IPS DF 19.7 (cell line): ENCODE measurements around the gene TDRD12.

ENCODE experiments used
- DNase-seq: peaks from one replicate; pipeline ENCODE4 v3.0.0-alpha.2; 2013; ENCODE audit warnings: low read depth, low spot score

The TDRD12 gene

DNA sequence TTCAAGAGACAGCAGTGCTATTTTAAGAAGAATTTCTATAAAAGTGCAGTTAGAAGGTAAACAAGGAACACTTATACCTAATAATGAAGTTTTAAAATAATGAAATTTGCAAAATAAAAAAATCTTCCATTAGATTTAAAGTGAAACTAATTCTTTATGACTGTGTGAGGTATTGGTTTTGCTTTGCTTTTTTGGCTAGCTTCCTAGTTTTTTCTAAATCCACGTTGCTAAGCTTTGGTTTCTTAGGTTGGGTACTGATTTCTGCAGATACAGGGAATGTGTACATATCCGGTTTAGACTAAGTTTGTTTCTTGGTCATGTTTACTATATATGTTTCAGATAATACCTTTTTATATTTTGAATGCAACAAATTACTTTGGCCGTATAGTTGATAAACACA is 90.2 kb downstream of the TDRD12 start:
- DNase-seq = no peak

DNA sequence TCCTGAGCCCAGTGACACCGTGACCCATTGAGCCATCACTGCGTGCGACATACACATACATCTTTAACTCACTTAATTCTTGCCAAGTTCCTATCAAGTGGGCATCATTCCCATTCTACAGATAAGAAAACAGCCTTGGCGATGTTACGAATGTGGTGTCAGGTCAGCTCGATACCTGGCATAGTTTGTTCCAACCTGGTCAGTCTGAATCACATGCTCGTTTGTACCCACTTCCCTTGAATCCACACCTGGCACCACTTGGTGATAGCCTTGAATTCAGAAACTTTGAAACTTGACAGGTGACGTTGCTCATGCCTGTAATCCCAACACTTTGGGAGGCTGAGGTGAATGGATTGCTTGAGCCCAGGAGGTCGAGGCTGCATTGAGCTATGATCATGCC is 90.9 kb downstream of the TDRD12 start:
- no peak for DNase-seq

DNA sequence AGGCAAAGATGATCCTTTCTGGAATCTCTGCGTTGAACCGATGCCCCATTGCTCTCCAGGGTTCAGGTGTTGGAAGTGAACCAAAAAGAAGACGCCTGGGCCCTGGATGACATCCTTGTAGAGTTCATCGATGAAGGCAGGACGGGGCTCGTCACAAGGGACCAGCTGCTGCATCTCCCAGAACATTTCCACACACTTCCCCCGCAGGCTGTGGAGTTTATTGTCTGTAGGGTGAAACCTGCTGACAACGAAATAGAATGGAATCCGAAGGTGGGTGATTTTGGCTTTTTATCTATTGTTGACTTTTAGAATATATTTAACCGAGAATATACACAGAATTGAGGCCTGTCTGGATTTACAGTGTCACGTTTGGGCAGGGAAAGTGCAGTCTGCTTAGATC is 91.6 kb downstream of the TDRD12 start:
- DNase-seq = no peak

DNA sequence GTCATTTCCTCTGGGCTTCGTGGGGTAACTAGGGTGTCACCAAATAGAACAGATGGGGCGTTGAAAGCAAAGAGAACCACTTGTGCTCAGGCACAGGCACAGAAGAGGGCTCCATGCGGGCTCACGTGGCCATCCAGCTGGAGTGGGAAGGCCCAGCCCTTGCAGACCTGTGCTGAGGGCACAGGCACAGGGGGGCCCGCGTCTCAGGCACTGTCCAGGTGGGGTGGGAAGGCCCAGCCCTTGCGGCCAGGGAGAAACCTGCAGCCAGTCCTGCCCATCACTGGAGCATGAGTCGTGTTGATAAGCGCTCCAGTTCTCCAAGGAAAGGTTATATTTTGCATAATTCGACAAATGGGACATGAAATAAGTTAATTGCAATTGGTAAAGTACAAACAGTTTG is 92.5 kb downstream of the TDRD12 start:
- no peak for DNase-seq

DNA sequence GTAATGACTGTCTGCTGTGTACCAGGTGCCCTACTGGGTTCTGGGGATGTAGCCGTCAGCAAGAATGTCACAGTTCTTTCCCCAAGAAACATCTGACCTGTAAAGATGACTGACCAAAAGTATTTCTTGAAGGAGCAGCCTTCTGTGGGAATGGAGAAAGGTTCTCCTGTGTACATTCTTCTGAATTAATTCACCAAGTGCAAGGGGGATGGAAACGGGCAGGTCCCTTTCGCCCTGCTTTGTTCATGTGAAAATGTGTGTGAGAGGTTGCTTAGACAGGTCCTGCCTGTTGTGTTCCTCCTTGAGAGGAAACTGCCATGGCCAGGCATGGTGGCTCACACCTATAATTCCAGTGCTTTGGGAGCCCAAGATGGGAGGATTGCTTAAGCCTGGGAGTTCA is 93.0 kb downstream of the TDRD12 start:
- no peak for DNase-seq

DNA sequence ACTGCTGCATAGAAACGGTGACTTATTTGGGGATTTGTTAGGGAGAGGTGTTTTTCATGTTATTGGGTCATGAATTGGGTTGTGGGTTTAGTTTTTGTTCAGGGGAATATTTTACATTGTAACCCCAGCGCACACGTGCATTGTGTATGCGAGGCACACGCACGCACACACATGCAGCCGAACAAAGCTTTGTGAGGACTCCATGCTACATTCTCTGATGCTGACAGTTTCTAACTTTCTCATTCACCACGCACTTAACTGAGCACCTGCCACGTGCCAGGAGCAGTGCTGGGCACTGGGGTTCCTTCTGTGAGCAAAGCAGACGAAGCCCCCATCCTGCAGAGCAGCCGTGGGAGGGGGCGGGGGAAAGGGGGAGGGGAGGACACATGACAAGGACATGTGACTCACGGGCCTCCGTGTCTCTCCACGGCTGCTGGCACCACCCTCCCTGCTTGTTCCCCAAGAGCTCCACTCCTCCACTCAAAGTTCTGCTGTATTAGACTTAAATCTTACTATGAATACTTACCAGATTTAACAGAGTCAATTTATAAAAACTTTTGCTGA is 94.4 kb downstream of the TDRD12 start:
- no peak for DNase-seq

DNA sequence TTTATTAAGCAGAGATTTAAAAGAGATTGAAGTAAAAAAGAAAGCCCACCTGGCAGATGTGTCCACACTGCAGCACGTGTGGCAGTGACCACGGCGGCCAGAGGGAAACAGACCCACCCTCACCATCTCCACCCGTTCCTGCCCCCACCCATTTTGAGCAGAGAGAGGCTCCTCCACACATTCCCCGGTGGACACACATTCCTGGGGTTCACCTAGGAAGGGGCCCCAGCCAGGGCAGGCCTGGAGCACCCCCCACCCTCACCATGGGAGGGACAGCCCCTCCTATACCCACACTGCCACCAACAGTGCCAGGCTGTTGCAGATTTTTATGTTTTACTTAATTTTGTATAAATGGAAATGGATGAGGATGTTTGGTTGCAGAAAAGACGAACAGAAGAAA is 95.1 kb downstream of the TDRD12 start:
- no peak for DNase-seq

DNA sequence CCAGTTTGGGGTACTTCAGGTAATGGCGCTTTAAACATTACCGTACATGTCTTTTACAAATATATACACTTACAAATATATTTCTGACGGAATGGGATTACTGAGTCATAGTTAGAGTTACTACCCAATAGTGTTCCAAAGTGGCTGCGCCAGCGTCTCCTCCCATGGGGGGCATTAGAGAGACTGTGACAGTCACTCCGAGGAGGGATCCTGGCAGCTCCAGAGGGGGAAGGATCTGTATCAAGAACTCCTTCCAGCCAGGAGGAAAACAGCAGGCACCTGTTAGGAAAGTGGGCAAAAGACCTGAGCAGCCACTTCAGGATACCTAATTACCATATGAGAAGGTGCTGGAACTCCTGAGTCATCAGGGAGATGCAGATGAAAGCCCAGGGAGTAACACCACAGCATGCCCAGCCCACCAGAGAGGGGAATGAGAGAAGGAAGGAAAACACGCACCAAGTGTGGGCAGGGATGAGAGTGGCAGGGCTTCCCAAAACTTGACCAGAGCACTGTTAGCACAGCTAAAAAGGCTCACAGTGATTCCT is 97.1 kb downstream of the TDRD12 start:
- peak; percentile 74 for DNase-seq

DNA sequence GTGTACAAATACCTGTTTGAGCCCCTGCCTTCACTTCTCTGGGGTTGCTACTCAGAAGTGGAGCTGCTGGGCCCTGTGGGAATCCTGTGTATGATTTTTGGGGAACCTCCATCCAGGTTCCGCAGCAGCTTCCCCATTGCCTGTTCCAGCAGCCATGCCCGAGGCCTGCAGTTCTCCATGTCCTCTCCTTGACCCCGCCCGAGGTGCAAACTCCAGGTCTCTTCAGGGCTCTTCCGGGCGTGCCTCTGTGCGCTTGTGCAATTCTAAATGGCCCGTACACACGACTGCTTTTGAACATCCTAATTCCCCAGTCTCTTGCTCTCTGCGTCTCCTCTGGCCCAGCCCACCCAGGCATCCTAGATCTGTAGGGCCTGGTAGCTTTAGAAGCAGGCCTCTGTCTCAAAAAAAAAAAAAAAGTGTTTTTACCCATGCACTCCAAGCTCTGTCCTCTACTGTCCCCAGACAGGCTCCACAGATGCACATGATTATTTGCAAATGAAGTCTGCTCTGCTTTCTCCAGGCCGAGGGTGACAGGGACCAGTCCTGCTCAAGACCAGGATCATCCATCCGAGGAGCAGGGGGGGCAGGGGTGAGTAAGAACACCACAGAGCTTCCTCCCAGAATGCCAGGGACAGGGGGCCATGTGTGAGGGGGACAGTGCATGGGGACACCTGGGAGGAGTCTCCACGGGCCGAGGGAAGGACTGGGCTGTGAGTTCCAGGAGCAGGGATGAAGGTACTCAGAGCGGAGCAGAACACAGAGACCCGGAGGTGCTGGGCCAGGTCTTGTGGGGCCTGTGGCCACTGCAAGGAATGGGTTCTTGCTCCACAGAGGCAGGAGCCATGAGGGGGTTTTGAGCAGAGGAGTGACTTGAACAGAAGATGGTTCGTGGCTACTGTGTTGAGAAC is 98.3 kb downstream of the TDRD12 start:
- DNase-seq = no peak

DNA sequence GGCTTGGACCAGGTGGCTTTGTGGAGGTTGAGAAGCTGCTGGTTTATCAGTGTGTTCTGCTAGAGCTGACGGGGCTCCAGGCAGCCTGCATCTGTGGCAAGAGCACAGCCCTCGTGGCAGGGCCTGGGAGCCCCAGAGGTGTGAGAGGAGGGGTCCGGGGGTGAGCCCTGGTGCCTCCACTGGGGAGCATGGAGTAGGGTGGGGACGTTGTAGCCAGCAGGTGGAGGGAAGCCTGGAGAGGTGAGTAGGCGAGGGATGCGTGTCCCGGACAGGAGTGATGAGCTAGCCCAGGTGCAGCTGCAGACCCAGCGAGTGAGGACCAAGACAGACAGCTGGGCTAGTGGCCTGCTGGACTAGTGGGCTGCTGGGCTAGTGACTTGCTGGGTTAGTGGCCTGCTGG is 99.0 kb downstream of the TDRD12 start:
- DNase-seq = no peak

DNA sequence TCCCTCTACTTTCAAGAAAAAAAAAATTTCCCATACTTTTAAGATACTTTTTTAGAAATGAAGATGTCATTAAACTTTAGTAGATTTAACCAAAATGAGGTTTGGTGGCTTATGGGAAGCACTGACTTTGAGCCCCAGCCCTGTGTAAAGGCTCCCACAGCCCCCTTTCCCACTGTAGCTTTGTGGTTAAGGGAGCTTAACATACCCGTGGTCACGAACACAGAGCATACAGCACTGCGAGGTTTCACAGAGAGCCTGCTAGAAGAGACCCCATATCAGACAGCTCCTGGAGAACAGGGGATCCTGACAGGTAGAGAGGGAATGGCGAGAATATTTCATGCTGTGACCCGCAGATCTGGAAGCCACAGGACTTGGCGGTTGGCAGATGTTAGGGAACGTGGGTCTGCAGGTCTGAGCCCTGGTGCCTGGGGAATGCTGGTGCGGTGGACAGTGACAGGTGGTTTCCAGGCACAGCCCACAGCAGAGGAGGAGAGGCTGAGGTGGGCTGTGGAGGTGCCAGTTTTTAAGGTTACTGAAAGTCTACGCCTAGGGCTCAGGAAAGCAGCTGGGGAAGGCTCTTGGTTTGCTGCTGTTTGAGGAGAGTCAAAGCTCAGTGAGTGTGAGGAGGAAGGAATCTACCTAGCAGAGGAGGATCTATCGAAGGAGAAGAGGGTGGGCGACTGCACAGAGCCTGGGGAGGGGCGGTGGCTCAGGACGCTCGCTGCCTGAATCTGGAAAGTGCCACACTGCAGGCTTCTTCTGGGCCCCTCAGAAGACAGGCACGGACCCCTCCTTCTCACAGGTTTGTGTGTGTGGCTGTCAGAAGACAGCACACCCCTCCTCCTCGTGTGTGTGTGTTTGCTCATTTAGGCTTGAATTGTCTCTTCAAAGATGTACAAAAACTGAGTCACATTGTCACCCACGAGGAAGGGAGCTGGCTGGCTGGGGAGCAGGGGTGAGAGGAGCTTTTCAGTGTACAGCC is 100.1 kb downstream of the TDRD12 start:
- no peak for DNase-seq

DNA sequence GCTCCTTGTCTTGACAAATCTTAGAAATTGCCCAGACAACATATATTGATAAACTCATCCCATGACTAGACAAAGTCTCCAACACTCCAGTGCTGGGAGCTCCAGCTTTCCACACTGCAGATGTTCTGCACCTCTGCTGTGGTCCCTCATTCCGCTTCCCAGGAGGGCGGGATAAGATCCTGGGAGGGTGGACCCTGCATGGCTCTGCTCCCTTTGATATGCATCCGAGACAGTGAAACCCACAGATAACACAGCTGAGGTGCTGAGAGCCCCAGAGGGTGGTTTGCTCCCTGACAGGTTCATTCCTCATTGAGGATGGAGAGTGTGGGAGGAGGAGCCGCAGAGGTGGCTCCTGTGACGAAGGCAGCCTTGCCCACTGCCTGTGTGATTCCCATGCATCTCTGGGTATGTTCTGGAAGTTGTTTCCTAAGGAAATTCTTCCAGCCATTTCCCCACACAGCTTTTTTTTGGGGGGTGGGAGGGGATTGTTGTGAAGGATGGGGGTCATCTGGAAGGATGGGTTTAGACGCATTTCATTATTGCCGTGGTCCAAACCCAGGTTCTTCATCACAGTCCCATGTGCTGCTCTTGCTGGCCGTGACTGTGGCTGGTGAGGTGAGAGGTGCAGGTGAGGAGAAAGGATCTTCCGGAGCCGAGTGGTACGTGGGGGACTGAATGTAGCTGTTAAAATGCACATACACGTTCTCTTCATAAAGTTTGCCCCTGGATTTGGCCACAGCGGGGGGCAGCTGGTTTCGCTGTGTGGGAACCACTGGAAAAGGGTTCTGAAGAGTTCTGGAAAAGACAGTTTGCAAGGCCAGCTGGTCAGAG is 103.6 kb downstream of the TDRD12 start:
- no peak for DNase-seq

DNA sequence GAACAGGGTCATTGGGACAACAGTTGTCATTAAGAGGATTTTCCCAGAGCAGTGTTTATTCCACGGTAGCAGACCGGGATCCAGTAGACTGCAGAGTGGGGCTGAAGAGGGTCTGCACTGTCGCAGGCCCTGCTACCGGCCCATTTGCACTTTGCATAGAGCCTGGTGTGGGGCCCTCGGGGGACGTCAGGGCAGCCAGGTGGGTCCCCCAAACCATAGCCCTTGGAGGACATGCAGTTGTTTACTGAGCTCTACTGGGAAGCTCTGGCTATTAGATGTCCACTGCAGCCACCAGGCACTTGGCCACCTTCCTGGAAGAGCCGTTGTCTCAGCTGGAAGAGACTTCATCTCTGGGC is 104.2 kb downstream of the TDRD12 start:
- DNase-seq = no peak

DNA sequence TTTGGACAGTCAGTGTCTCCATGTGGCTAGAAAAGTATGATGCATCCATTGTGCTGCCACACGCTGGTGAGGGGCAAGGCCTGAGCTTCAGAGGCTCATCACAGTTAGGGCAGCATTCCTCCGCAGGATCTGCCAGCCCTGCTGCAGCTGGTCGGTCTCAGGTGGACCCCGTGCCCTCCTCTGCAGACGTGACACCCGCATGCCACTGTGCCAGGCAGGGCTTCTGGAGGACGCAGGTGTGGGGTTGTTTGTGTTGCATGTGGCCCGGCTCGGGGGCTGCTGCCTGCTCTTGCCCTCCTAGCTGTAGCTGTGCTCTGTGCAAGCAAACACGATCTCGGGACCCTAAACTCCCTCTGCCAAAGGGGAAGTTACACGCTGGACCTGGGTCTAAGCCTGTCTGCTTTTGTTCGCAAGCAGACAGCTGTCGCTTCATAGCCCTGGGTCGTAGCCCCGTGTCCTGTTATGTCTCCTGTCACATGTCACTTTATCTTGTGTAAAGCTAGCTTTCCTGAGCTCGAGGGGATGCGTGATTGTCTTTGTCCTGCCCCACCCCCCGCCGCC is 104.7 kb downstream of the TDRD12 start:
- no peak for DNase-seq

DNA sequence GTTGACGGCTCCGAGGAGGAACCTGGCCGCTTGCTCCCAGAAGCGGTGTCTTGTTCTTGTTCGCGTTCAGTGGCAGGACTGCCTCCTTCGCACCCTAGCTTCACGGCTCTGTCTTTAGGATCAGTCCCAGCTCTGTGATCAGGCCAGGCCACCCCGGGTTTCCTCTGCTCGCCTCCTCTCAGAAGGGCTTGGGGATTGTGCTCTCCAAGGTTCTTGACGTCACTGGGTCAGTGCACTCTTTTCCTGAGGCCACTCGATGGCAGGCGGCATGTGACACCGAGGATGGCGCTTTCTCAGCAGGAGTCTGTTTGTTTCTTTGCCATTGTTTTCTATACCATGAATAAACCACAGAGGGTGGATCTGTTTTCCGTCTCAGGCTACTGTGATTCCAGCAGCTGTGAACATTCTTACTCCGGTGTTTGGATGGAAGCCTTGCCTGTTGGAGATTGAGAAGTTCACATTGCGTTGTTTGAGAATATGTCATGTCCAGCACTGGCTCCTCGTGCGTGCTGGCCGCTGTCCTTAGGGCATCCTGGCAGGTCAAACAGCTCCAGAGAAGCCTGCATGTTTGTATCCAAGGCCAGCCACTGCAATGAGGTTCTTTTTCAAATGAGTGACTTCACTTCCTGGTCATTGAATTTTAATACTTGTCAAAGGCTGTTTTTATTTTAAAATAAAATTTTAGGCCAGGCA is 105.5 kb downstream of the TDRD12 start:
- DNase-seq = no peak

DNA sequence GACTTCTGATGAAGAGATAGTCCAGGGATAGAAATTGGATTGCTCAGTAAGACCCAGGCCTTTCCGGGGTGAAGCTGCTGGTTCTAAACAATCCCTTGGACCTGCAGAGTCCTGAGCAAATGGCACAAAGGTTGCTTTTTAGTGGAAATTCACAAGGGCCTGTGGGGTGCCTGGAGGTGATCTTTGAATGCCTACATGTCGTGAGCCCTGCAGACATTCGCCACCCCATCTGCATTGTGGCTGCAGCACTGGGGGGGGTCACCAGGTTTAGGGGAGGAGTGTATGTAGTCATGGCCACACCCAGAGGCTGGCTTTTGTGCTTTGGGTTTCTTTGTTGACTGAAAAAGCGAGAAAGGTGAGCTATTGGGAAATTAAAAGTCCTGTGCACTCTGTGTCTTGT is 108.6 kb downstream of the TDRD12 start:
- no peak for DNase-seq

DNA sequence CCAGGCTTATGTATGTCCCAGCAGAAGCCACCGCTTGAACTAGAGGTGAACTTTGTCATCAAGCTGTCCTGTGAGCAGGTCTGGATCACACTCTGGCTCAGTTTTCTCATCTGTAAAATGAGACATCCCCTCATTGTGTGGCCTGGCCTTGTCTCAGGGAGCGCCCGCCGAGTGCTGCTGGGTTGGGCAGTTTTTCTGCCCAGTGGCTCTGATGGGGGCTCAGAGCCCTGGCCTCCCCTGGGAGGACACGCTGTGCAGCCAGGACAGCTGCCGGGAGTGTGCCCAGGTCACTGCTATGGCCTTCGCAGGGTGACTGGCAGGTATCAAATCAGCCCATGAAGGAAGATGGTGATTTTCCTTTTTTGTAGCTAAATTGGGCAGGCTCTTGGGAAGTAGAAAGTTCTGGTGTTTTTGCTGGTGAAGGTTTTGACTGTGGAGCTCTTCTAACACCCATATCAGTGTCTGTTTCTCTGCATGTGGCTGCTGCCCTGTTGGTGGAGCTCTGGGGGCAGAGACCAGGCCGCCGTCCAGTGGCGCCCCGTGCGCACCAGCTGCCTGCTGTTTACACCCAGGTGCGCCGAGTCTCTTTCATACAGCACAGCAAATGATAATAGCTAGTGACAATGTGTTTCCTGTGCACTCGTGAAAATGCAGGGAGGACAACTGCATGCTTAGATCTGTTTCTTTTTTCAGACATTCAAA is 109.2 kb downstream of the TDRD12 start:
- no peak for DNase-seq

DNA sequence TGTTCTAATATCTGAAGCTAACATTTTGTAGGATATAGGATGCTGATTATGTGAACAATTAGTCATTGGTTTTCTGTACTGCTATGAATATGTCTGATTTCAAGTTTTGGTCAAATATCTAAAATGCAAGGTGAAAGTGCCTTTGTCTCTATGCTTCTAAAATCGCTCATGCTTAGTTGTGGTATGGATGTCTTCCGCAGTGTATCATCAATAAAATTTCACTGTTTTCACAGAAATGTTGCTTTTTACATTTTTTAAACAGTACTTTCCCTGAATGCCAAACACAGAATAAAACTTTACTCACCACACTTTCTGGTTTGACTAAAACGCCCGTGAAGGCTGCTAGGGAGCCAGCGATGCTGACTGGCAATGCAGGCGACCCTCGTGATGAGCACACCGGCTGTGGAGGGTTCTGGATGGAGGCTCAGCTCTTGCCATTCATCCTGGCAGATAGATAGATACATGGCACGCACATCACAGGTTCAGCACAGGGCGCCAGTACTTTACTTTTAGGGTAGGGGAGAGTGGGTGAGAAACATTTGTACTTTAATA is 109.9 kb downstream of the TDRD12 start:
- DNase-seq = no peak
